GM19193 (cell line): ENCODE measurements around the gene CTSH.

ENCODE experiments used
- POLR2A ChIP-seq: IDR thresholded peaks from 4 replicates; pipeline ENCODE4 v1.6.1; 2011; ENCODE audit not compliant: insufficient read depth, insufficient read length; ENCODE audit errors: extremely low read depth

Gene CTSH

GRCh38 chr15:78904599-78905358 is 40.1 kb downstream of the CTSH start:
- TF ChIP-seq POLR2A: no peak

GRCh38 chr15:78898540-78898939 is 46.3 kb downstream of the CTSH start:
- no peak for TF ChIP-seq POLR2A

GRCh38 chr15:78895471-78895870 is 49.4 kb downstream of the CTSH start:
- no peak for TF ChIP-seq POLR2A

DNA sequence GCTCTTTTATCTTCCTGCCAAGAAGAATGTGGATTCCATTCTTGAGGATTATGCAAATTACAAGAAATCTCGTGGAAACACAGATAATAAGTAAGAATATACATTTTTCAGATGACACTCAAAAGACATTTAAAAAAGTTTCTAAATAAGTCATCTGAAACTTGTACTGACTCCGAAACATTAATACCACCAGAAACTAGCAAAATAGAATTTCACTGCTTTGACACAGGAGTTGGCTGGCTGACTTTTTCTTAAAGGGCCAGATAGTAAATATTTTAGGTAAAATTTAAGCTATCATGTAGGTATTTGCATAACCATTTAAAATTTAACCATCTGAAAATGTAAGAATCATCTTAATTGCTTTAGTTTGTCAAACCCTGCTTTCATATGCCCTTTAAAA is 51.3 kb downstream of the CTSH start:
- TF ChIP-seq POLR2A: no peak

DNA sequence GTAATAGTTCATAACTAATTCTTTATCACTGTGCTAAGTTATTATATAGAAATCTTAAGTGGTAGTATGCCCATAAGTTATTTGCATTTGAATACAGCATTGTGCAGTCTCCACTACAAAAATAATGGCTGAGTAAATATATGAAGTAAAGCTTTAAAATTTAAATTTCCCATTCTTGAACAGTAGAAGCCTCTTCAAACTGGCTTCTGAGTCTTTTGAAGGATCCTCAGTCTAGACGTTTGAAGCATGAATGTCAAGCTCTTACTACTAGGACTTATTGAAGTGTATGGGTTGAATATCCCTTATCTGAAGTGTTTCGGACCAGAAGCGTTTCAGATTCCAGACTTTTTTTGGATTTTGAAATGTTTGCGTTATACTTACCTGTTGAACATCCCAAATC is 55.8 kb downstream of the CTSH start:
- no peak for TF ChIP-seq POLR2A

DNA sequence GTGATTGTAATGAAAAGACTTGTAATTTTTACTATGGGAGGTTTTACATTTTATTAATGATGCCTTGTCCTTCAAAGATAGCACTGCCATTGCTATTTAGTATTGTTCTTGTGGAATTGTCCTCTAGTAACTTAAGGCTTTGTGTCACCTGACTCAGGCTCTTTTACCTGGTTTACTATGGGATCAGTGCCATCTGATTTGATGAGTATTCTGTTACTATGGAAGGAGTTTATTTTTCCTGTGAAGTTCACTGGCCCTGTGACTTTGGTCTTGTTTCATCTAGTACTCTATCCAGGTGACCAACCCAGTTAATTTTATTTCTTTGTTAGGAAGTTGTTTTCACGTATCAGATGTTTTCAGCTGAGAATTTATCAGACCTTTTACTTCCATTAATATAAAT is 63.2 kb downstream of the CTSH start:
- TF ChIP-seq POLR2A: no peak

GRCh38 chr15:78880813-78881212 is 64.0 kb downstream of the CTSH start:
- no peak for TF ChIP-seq POLR2A

GRCh38 chr15:78880242-78880533 is 64.7 kb downstream of the CTSH start:
- no peak for TF ChIP-seq POLR2A

- no peak for TF ChIP-seq POLR2A
Measured at GRCh38 chr15:78879517-78880241, 65.2 kb downstream of the CTSH start.

DNA sequence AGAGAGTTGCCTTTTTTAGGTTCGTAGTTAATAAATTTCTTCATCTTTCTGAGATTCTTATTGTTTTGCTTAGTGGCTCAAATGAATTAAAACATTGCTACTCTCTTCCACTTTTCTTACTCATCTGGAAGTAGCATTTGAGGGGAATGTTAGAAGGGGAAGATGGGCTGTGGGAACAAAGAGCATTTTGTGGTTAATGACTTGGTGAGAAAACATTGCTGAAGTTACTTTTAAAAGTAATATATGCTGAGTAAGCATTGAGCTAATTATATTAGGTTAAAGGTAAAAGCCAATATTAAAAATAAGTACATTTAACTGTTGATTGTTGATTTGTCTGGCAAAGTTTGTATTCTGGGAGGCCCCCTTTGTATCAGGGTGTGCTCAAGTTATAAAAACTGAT is 66.5 kb downstream of the CTSH start:
- TF ChIP-seq POLR2A: no peak

DNA sequence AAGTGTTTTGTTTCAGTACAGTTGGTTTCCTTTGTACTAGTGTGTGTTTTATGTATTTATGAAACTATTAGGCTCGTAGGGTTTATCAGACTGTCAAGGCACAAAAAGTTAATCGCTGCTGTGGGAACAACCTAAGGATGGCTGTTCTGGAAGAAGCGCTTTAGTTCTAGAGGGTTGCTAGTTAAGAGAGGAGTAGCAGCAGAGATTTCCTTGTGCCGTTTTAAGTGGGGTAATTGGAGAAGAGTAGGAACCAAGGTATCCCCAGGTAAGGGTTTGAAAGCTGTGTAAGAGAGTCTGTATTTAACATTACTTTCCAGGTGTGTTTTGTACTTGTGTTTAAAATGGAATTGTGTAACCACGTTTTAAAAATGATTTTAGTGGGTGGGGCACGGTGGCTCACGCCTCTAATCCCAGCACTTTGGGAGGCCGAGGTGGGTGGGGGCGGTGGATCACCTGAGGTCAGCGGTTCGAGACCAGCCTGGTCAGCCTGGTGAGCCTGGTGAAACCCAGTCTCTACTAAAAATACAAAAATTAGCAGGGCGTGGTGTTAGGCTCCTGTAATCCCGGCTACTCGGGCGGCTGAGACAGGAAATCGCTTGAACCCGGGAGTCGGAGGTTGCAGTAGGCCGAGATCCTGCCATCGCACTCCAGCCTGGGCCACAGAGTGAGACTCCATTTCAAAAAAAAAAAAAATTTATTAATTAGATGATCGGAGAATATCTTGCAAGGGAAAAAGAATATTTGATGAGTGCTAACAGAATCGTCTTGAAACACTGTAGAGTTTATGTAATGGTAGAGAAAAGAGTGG is 69.5 kb downstream of the CTSH start:
- TF ChIP-seq POLR2A: no peak

DNA sequence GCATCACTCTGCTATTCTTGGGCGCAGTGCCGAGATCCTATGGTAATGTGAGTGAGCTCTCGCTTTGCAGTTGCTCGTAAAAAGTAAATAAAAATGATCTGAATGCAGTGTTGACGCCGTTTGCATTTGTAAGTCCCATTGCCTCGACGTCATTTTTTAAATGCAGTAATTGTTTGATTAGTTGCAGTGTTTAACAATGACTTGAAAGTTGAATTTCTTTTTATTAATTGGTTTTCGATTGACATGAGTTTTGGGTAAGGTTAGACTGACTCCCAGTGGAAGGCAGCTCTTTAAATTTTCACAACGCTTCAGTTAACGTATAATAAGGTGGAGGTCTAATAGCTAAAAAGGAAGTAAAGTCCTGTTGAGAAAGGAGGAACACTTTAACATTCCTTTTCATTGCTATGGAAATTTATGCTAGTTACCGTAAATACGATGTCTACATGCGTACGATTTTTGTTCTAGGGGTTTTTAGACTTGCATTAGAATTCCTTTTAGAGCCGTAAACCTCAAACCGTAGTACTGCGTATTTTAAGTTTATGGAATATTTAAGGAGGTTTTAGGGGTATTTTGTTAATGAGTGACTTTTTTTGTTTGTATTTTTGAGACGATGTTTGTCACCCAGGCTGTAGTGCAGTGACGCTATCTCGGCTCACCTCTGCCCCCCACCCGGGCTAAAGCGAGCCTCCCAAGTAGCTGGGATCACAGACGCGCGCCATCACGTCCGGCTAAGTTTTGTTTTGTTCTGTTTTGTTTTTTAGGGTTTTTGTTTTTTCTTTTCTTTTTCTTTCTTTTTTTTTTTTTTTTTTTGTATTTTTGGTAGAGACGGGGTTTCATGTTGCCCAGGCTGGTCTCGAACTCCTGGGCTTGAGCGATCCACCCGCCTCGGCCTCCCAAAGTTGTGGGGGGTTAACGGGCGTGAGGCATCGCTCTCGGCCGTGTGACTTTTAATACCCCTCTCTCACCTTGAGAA is 70.8 kb downstream of the CTSH start:
- TF ChIP-seq POLR2A: no peak

DNA sequence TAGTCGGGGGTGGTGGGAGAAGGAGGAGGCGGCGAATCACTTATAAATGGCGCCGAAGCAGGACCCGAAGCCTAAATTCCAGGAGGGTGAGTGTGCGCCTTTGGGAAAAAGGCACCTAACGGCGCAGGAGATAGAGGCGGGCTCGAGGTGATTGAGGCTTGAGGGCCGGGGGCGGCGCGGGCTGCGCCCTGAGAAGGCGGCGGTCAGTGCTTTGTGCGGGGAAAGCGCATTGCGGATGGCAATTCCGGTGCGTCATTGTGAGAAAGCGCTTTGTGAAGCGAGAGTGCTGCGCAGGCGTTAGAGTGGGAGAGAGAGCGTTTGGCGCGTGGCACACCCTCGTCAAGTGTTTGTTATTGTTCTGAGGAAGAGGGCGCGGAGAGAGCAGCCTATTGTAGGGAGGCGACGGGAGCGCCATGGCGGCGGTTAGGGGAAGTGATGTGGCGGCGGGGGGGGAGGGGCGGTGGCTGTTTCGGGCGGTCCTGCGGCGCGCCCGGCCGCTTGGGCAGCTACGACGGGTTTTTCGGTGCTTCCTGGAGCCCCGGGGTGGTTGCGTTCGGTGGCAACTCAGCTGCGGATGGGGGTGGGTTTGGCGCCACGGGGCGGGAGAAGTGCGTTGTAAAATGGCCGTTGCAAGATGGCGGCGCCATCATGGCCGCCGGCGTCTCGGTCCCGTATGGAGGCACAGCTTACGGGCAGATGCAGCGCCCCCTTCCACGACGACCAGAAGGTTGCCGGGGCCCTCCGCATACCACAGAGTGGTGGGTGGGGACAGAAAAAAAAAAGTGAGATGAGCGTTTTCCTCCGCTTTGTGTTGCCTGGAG is 71.7 kb downstream of the CTSH start:
- TF ChIP-seq POLR2A: peak; percentile 67
